ENCODE data around the gene DRD2.

The DRD2 gene

GRCh38 chr11:113505541-113506375 lies 30.6 kb upstream of the DRD2 start:
- Histone ChIP-seq H3K4me1 (ENCODE audit: insufficient read depth, low read length) (no peaks in the 10 kb centered on the region), H3K9me3 (ENCODE audit: insufficient read depth, low read depth, low read length) (no peaks in the 10 kb centered on the region), H3K27ac (ENCODE audit: low read depth, low read length) (no peak overlapping the region), H3K4me3 (ENCODE audit: low read length) (no peak overlapping the region), H3K9ac (ENCODE audit: low read depth, low read length) (no peak overlapping the region), H3K36me3 (ENCODE audit: insufficient read depth, low read length) (no peaks in the 10 kb centered on the region), H3K27me3 (ENCODE audit: insufficient read depth, low read length) (no peaks in the 10 kb centered on the region)
- WGBS, result 81% methylated on average over 12 of the region's 12 CpGs

DNA sequence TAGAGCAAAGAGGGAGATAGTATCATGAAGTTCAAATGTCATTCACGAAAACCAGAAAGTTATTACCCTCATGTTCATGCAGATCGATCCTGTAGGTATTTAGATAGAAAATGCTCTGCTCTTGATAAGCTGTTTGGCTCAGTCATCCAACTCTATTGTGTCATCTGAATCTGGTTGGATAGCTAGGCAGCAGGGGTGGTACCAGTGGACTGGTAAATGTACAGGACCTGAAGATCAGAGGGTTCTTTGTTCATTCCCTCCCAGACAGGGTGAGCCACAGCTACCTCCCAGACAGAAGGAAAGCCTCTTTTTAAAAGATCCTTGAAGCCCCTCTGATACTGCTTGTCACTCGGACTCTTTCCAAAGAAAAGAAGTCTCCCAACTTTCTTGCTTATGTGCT lies 29.8 kb upstream of the DRD2 start:
- no peaks in the 10 kb centered on the region for H3K27me3 ChIP-seq (ENCODE audit: insufficient read depth, low read length)
- no peak overlapping the region for H3K27ac ChIP-seq (ENCODE audit: low read depth, low read length)
- no peaks in the 10 kb centered on the region for H3K4me1 ChIP-seq (ENCODE audit: insufficient read depth, low read length)
- no peak overlapping the region for H3K9ac ChIP-seq (ENCODE audit: low read depth, low read length)
- no peak overlapping the region for H3K4me3 ChIP-seq (ENCODE audit: low read length)
- 91% methylated on average over 3 of the region's 3 CpGs for WGBS
- H3K36me3 ChIP-seq (ENCODE audit: insufficient read depth, low read length), result no peaks in the 10 kb centered on the region
- no peaks in the 10 kb centered on the region for H3K9me3 ChIP-seq (ENCODE audit: insufficient read depth, low read depth, low read length)

DNA sequence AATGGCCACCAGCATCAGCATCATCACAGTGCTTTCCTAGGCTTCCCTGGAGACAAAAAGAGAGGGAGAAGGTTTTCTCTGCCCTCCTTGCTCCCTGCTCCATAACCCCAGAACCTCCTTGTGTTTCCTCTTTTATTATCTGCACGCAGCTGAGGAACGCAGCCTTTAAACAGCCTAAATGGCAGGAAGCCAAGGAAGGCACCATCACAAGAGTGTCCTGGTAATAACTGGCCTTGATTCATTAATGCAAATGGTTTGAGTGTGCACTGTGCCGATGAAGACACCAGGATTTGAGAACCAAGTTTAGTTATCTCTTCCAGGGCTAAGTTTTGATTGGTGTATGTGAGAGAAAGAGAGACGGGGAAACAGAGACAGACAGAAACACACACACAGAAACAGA lies 29.4 kb upstream of the DRD2 start:
- no peak overlapping the region for H3K9ac ChIP-seq (ENCODE audit: low read depth, low read length)
- no peaks in the 10 kb centered on the region for H3K4me1 ChIP-seq (ENCODE audit: insufficient read depth, low read length)
- no peak overlapping the region for H3K4me3 ChIP-seq (ENCODE audit: low read length)
- no peak overlapping the region for H3K27ac ChIP-seq (ENCODE audit: low read depth, low read length)
- 93% methylated on average over 3 of the region's 4 CpGs for WGBS
- H3K27me3 ChIP-seq (ENCODE audit: insufficient read depth, low read length), result no peaks in the 10 kb centered on the region
- no peaks in the 10 kb centered on the region for H3K36me3 ChIP-seq (ENCODE audit: insufficient read depth, low read length)
- no peaks in the 10 kb centered on the region for H3K9me3 ChIP-seq (ENCODE audit: insufficient read depth, low read depth, low read length)

DNA sequence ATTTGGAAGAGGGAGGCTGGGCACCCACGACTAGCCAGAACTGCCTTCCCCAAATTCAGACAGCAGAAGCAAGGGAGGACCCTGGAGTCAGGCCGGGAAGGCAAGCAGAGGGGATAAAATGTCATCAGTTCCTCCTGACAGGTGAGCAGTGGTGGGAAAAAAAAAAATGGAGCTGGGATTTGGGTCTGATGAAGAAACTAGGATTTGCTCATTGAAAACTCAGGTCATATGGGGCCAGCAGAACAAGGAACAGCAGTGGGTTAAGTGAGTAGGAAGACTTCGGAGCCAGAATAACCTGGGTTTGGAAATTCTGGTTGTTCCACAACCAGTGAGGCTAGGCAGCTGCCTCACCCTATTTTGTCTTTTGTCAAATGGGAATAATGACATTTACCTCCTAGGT lies 28.9 kb upstream of the DRD2 start:
- WGBS, result 90% methylated on average over 3 of the region's 3 CpGs
- H3K9ac ChIP-seq (ENCODE audit: low read depth, low read length), result no peak overlapping the region
- no peaks in the 10 kb centered on the region for H3K4me1 ChIP-seq (ENCODE audit: insufficient read depth, low read length)
- no peaks in the 10 kb centered on the region for H3K27me3 ChIP-seq (ENCODE audit: insufficient read depth, low read length)
- no peaks in the 10 kb centered on the region for H3K36me3 ChIP-seq (ENCODE audit: insufficient read depth, low read length)
- no peak overlapping the region for H3K4me3 ChIP-seq (ENCODE audit: low read length)
- H3K27ac ChIP-seq (ENCODE audit: low read depth, low read length), result no peak overlapping the region
- H3K9me3 ChIP-seq (ENCODE audit: insufficient read depth, low read depth, low read length), result no peaks in the 10 kb centered on the region

- H3K36me3 ChIP-seq (ENCODE audit: insufficient read depth, low read length), result no peaks in the 10 kb centered on the region
- H3K9ac ChIP-seq (ENCODE audit: low read depth, low read length), result no peak overlapping the region
- H3K4me1 ChIP-seq (ENCODE audit: insufficient read depth, low read length), result no peaks in the 10 kb centered on the region
- no peak overlapping the region for H3K27ac ChIP-seq (ENCODE audit: low read depth, low read length)
- no peaks in the 10 kb centered on the region for H3K27me3 ChIP-seq (ENCODE audit: insufficient read depth, low read length)
- no peak overlapping the region for H3K4me3 ChIP-seq (ENCODE audit: low read length)
- 92% methylated on average over 3 of the region's 4 CpGs for WGBS
- no peaks in the 10 kb centered on the region for H3K9me3 ChIP-seq (ENCODE audit: insufficient read depth, low read depth, low read length)
These were observed 22.1 kb upstream of the DRD2 start for GRCh38 chr11:113497066-113497910.

DNA sequence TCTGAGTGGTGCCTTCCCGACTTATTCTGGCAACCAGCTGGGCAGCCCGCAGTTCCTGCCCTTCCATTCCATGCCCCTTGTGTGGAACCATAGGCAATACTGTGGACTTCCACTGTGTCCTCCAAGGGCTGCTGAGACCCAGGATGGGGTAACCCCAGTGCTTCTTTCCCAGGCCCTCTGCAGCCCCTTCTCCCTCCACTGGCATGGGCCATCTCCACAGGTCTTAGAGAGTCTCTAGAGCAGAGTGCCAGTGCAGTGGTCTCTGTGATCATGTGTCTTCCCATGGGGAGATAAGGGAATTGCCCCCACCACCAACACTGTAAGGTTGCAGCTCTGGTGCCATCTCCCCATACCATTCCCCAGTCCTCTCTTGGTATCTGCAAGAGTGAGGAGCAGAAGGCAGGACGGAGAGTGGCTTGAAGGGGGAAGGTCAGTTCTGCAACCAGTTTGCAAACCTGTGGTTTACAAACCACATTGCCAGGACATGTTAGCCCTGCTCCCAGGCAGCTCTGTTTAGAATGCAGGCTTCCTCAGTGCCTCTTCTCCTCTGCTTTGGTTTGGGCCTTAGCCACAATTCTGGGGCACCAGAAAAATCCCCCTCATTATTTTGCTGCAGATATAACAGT lies 20.9 kb upstream of the DRD2 start:
- no peaks in the 10 kb centered on the region for H3K9me3 ChIP-seq (ENCODE audit: insufficient read depth, low read depth, low read length)
- no peak overlapping the region for H3K9ac ChIP-seq (ENCODE audit: low read depth, low read length)
- no peak overlapping the region for H3K4me3 ChIP-seq (ENCODE audit: low read length)
- H3K27ac ChIP-seq (ENCODE audit: low read depth, low read length), result no peak overlapping the region
- no peaks in the 10 kb centered on the region for H3K27me3 ChIP-seq (ENCODE audit: insufficient read depth, low read length)
- H3K36me3 ChIP-seq (ENCODE audit: insufficient read depth, low read length), result no peaks in the 10 kb centered on the region
- WGBS, result 88% methylated on average over 3 of the region's 3 CpGs
- no peaks in the 10 kb centered on the region for H3K4me1 ChIP-seq (ENCODE audit: insufficient read depth, low read length)

- no peak overlapping the region for H3K4me3 ChIP-seq (ENCODE audit: low read length)
- H3K27ac ChIP-seq (ENCODE audit: low read depth, low read length), result no peak overlapping the region
- no peaks in the 10 kb centered on the region for H3K36me3 ChIP-seq (ENCODE audit: insufficient read depth, low read length)
- no peak overlapping the region for H3K9ac ChIP-seq (ENCODE audit: low read depth, low read length)
- H3K27me3 ChIP-seq (ENCODE audit: insufficient read depth, low read length), result no peaks in the 10 kb centered on the region
- no peaks in the 10 kb centered on the region for H3K4me1 ChIP-seq (ENCODE audit: insufficient read depth, low read length)
- WGBS, result 82% methylated on average over 6 of the region's 6 CpGs
- H3K9me3 ChIP-seq (ENCODE audit: insufficient read depth, low read depth, low read length), result no peaks in the 10 kb centered on the region
These were observed 18.8 kb upstream of the DRD2 start for GRCh38 chr11:113494021-113494420.

- no peaks in the 10 kb centered on the region for H3K36me3 ChIP-seq (ENCODE audit: insufficient read depth, low read length)
- no peak overlapping the region for H3K9ac ChIP-seq (ENCODE audit: low read depth, low read length)
- H3K4me1 ChIP-seq (ENCODE audit: insufficient read depth, low read length), result no peaks in the 10 kb centered on the region
- no peak overlapping the region for H3K27ac ChIP-seq (ENCODE audit: low read depth, low read length)
- no peak overlapping the region for H3K4me3 ChIP-seq (ENCODE audit: low read length)
- WGBS, result 94% methylated on average over 2 of the region's 2 CpGs
- H3K9me3 ChIP-seq (ENCODE audit: insufficient read depth, low read depth, low read length), result no peaks in the 10 kb centered on the region
- no peaks in the 10 kb centered on the region for H3K27me3 ChIP-seq (ENCODE audit: insufficient read depth, low read length)
These were observed 18.0 kb upstream of the DRD2 start for GRCh38 chr11:113493206-113493605.

DNA sequence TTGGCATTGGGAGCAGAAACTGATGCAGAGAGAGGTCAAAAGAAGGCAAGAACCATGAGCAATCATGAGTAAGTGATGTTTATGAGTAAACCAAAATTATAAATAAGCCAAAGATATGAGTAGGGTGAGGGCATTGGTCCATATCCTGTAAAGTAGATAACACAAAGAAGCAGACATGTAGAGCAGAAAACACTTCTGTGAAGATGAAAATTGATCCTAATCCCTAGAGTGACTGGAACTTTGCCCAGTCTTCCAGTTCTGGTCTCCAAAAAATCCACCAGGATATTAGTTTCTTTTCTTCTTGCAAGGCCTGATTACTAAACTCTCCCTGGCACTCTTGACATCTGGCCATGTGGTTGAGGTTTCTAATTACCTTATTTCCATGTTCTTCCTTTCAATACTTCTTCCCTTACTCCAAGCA lies 13.7 kb upstream of the DRD2 start:
- H3K9ac ChIP-seq (ENCODE audit: low read depth, low read length), result no peak overlapping the region
- H3K27ac ChIP-seq (ENCODE audit: low read depth, low read length), result no peak overlapping the region
- no peak overlapping the region for H3K4me3 ChIP-seq (ENCODE audit: low read length)
- H3K36me3 ChIP-seq (ENCODE audit: insufficient read depth, low read length), result no peaks in the 10 kb centered on the region
- no peaks in the 10 kb centered on the region for H3K4me1 ChIP-seq (ENCODE audit: insufficient read depth, low read length)
- H3K27me3 ChIP-seq (ENCODE audit: insufficient read depth, low read length), result no peaks in the 10 kb centered on the region
- no peaks in the 10 kb centered on the region for H3K9me3 ChIP-seq (ENCODE audit: insufficient read depth, low read depth, low read length)

GRCh38 chr11:113487622-113488021 lies 12.4 kb upstream of the DRD2 start:
- Histone ChIP-seq H3K4me1 (ENCODE audit: insufficient read depth, low read length) (no peaks in the 10 kb centered on the region), H3K9me3 (ENCODE audit: insufficient read depth, low read depth, low read length) (no peaks in the 10 kb centered on the region), H3K9ac (ENCODE audit: low read depth, low read length) (no peak overlapping the region), H3K27ac (ENCODE audit: low read depth, low read length) (no peak overlapping the region), H3K4me3 (ENCODE audit: low read length) (no peak overlapping the region), H3K27me3 (ENCODE audit: insufficient read depth, low read length) (no peaks in the 10 kb centered on the region), H3K36me3 (ENCODE audit: insufficient read depth, low read length) (no peaks in the 10 kb centered on the region)
- WGBS, result 92% methylated on average over 4 of the region's 4 CpGs

GRCh38 chr11:113484223-113484622 lies 9.0 kb upstream of the DRD2 start:
- 96% methylated on average over 2 of the region's 2 CpGs for WGBS
- Histone ChIP-seq H3K27ac (ENCODE audit: low read depth, low read length) (no peak overlapping the region), H3K9ac (ENCODE audit: low read depth, low read length) (no peak overlapping the region)

More at GRCh38 chr11:113484223-113484622, 9.0 kb upstream of the DRD2 start:
- H3K9me3 ChIP-seq (ENCODE audit: insufficient read depth, low read depth, low read length), result no peaks in the 10 kb centered on the region
- H3K36me3 ChIP-seq (ENCODE audit: insufficient read depth, low read length), result no peaks in the 10 kb centered on the region
- no peak overlapping the region for H3K4me3 ChIP-seq (ENCODE audit: low read length)
- H3K27me3 ChIP-seq (ENCODE audit: insufficient read depth, low read length), result no peaks in the 10 kb centered on the region
- H3K4me1 ChIP-seq (ENCODE audit: insufficient read depth, low read length), result no peaks in the 10 kb centered on the region

All from HUES64 (cell line).